ENCODE measurements around the gene OLFML1.

GRCh38 chr11:7537265-7537664 is 52.0 kb downstream of the OLFML1 start:
- TF ChIP-seq POLR2A (IDR thresholded peaks at IDR 0.05) (no peak), EP300 (IDR thresholded peaks at IDR 0.05) (no peak), CTCF (IDR thresholded peaks at IDR 0.05) (no peak)
